Measurements from ENCODE around the gene RGS2.

Gene RGS2

GRCh38 chr1:192766009-192766625 is 42.7 kb upstream of the RGS2 start:
- in situ Hi-C loops (cut with HindIII; ENCODE audit: low sequenced_read_pairs), result no loop called here
- TF ChIP-seq CTCF (IDR thresholded peaks at IDR 0.05; ENCODE audit: low read depth, low read length, missing control alignments), result no peak
- DNase-seq (ENCODE audit: low read depth), result no peak
- no peak overlapping the region for H3K4me3 ChIP-seq (ENCODE audit: low read depth, low read length)

- DNase-seq (ENCODE audit: low read depth), result no peak
- in situ Hi-C loops (cut with HindIII; ENCODE audit: low sequenced_read_pairs), result no loop called here
- no peak overlapping the region for H3K4me3 ChIP-seq (ENCODE audit: low read depth, low read length)
- TF ChIP-seq CTCF (IDR thresholded peaks at IDR 0.05; ENCODE audit: low read depth, low read length, missing control alignments), result no peak
Measured at GRCh38 chr1:192766876-192767275, 42.0 kb upstream of the RGS2 start.

GRCh38 chr1:192767798-192768197 is 41.0 kb upstream of the RGS2 start:
- no peak overlapping the region for H3K4me3 ChIP-seq (ENCODE audit: low read depth, low read length)
- DNase-seq (ENCODE audit: low read depth), result no peak
- in situ Hi-C loops (cut with HindIII; ENCODE audit: low sequenced_read_pairs), result no loop called here
- TF ChIP-seq CTCF (IDR thresholded peaks at IDR 0.05; ENCODE audit: low read depth, low read length, missing control alignments), result no peak

- in situ Hi-C loops (cut with HindIII; ENCODE audit: low sequenced_read_pairs), result no loop called here
- TF ChIP-seq CTCF (IDR thresholded peaks at IDR 0.05; ENCODE audit: low read depth, low read length, missing control alignments), result no peak
- no peak overlapping the region for H3K4me3 ChIP-seq (ENCODE audit: low read depth, low read length)
- no peak for DNase-seq (ENCODE audit: low read depth)
Measured at GRCh38 chr1:192768463-192768862, 40.4 kb upstream of the RGS2 start.

- no peak for DNase-seq (ENCODE audit: low read depth)
- no peak overlapping the region for H3K4me3 ChIP-seq (ENCODE audit: low read depth, low read length)
- TF ChIP-seq CTCF (IDR thresholded peaks at IDR 0.05; ENCODE audit: low read depth, low read length, missing control alignments), result no peak
- in situ Hi-C loops (cut with HindIII; ENCODE audit: low sequenced_read_pairs), result no loop called here
Measured at GRCh38 chr1:192771341-192771740, 37.5 kb upstream of the RGS2 start.

GRCh38 chr1:192775631-192776030 is 33.2 kb upstream of the RGS2 start:
- H3K4me3 ChIP-seq (ENCODE audit: low read depth, low read length), result no peak overlapping the region
- in situ Hi-C loops (cut with HindIII; ENCODE audit: low sequenced_read_pairs), result no loop called here
- no peak for DNase-seq (ENCODE audit: low read depth)
- no peak for TF ChIP-seq CTCF (IDR thresholded peaks at IDR 0.05; ENCODE audit: low read depth, low read length, missing control alignments)

Data from astrocyte of the cerebellum (primary cell).